ENCODE results near the gene AGXT.

Gene AGXT

DNA sequence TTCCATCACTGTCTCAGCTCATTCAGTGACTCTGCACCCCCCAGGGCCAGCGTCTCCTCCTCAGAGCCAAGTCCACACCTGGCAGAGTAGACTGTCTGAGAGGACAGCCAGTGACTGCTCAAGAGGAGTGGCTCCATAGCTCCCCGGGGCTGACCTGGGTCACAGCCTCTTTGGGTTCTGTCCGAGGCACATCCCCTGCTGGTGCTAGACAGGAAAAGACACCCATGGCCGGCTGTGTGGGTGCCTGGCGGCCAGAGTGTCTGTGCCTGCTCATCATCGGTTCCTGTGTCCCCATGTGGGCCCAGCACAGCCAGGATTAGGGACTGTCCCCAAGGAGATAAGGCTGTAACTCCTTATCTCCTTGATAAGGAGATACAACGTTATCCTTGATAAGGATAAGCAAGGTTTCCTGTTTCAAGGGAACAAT, 34.0 kb downstream of the AGXT start:
- no peak overlapping the region for H3K4me3 ChIP-seq (replicated peaks in 1 of 2; ENCODE audit: low read depth in 2 of 2, low read length in 2 of 2)
- DNase-seq (ENCODE audit: low read depth in 2 of 2): no peak
- TF ChIP-seq, protein P1, sequence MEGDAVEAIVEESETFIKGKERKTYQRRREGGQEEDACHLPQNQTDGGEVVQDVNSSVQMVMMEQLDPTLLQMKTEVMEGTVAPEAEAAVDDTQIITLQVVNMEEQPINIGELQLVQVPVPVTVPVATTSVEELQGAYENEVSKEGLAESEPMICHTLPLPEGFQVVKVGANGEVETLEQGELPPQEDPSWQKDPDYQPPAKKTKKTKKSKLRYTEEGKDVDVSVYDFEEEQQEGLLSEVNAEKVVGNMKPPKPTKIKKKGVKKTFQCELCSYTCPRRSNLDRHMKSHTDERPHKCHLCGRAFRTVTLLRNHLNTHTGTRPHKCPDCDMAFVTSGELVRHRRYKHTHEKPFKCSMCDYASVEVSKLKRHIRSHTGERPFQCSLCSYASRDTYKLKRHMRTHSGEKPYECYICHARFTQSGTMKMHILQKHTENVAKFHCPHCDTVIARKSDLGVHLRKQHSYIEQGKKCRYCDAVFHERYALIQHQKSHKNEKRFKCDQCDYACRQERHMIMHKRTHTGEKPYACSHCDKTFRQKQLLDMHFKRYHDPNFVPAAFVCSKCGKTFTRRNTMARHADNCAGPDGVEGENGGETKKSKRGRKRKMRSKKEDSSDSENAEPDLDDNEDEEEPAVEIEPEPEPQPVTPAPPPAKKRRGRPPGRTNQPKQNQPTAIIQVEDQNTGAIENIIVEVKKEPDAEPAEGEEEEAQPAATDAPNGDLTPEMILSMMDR (IDR thresholded peaks at IDR 0.05; ENCODE audit: low read depth, low read length): no peak

DNA sequence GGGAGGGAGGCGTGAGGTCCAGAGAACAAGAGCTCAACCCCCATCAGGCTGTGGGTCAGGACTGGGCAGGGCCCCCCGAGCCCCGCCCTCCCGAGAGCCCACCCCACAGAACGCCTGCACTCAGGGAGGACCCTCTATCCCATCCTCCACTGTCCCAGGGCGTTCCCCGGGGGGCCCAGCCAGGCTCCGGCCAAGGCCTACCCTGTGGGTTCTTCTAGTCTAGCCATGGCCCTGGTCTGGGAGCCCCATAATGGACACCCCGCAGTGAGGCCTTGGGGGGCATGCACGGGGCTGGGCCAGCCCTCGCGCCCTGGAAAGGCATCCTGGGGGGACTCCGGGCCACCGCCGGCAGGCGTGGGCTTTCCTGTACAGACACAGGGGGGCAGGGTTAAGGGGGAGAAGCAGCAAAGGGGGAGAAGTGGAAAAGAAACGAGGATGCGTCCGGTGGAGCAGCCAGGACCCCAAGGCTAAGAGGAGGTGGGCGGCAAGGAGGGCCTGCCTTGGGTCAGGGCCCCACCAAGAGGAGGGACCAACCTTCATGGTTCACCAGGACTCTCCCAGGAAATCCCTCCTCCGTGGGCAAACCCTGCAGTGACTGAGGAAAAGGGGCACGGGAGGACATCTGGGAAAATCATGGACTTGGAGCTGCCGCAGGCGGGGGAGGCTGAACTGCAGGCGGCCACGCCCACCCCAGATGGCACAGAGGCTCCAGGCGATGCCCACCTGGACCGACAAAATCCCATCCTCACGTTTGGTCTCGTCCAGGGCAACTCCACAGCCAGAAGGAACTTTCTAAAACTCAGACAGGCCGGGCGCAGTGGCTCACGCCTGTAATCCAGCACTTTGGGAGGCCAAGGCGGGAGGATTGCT, 34.8 kb downstream of the AGXT start:
- TF ChIP-seq, protein P1 (IDR thresholded peaks at IDR 0.05; ENCODE audit: low read depth, low read length): no peak
- H3K4me3 ChIP-seq (replicated peaks in 1 of 2; ENCODE audit: low read depth in 2 of 2, low read length in 2 of 2): no peak overlapping the region
- DNase-seq (ENCODE audit: low read depth in 2 of 2): no peak

DNA sequence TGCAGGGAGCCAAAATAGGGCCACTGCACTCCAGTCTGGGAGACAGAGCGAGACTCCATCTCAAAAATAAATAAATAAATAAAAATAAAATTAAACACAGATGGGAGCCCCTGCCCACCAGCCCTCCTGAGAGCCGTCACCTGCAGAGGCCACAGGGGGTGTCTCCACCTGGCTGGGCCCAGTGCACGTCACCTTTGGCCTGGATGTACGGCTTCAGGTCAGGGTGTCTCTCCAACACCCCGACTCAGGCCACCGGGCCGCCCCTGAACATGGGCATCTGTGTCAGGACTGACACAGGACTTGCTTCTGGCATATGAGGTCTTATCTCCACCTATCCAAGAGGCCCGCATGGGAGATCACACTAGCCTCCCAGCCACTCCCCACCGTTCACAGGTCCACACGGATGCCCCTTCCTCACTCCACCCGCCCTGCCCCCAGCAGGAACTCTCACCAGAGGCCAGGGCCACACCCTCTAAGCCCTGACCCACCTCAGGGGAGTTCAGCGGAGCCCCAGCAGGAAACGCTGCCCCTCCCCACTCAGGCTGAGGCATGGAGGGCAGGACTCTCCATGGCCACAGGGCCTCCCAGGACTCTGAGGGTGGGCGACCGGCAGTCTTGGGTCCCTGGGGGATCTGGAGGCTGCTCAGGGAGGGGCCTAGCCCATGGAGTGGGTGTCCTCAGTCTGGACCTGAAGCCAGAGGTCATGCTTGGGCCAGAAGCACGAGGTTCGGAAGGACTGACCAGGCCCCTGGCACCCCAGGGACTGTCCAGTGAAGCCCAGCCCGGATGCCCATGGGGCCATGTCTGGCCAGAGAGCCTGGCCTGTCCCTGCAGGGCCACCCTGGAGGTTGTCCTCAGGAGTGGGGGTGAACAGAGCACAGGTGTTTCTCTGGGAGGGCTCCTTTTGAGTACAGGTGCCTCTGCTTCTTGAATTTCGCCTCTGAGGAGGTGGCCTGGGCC, 35.9 kb downstream of the AGXT start:
- TF ChIP-seq, protein P1 (IDR thresholded peaks at IDR 0.05; ENCODE audit: low read depth, low read length): no peak
- DNase-seq (ENCODE audit: low read depth in 2 of 2): no peak
- H3K4me3 ChIP-seq (replicated peaks in 1 of 2; ENCODE audit: low read depth in 2 of 2, low read length in 2 of 2): no peak overlapping the region

DNA sequence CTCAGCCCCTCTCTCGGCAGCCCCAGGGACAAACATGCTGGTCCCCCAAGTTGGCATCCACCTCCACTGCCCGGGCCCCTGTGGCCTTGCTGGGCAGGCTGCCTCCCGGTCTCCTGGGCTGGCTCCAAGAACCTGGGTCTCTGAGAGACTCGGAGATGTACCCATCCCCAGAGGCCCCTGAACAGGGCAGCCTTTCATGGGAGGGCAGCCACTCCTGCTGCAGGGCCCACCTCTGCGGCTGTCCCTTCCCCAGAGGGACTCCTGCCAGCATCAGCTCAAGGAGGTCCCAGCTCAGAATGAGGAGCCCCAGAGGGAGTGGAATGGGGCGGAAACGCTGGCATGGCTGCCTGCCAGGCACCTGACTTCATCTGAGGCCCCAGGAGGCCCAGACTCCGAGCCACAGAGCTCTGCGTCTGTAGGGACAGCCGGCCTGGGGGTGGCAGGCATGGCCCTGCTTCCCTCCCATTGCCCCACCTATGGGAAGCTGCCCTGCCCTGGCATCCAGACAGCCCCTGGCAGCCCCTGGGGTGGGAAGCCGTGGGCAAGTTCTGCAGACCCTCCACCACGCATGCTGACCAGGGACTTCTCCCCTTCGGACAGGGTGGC, 36.7 kb downstream of the AGXT start:
- DNase-seq (ENCODE audit: low read depth in 2 of 2): no peak
- H3K4me3 ChIP-seq (replicated peaks in 1 of 2; ENCODE audit: low read depth in 2 of 2, low read length in 2 of 2): no peak overlapping the region

DNA sequence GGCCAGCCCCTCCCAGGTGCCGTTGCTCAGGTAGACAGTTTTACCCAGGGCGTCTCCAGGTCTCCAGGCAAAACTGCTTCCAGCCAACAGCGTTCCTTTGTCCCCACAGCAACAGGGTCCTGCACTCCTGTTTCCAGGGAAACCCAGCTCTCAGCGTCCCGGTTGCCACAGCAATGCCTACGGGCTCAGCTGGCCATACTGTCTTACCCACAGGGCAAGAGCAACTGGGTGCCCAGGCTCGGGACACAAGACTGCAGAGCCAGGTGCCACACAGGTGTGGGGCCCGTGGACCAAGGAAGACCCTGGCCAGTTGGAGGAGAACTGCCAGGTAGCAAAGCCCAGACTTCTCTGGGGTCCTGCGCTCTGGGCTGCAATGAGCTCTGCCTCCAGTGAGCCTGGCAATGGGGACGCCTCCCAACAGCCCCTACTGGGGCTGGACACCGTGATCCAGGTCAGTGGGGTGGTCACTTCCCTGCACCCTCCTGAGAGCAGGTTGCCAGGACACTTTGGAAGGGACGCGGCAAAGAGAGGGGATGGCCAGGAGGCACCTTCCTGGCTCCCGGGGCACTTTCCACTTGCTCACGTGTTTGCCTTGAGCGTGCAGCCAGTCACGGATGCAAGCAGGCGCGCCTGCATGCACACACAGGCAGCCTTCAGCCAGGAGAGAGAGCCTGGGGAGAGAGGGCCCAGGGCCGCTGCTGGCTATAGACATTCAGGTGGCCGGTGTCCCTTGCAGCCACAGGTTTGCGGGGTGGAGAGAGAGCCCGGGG, 37.7 kb downstream of the AGXT start, which contains the start of gene CROCC2:
CROCC2 (plus strand) TSS at position 196 of the 770 bp plus-strand sequence; CDS start at position 374, 178 bp downstream.
- no peak within 1 kb of the TSS for H3K4me3 ChIP-seq (replicated peaks in 1 of 2; ENCODE audit: low read depth in 2 of 2, low read length in 2 of 2)
- TF ChIP-seq, protein P1 (IDR thresholded peaks at IDR 0.05; ENCODE audit: low read depth, low read length): no peak
- DNase-seq (ENCODE audit: low read depth in 2 of 2): no peak

More for the DNA sequence above, 36.7 kb downstream of the AGXT start:
- TF ChIP-seq, protein P1 (IDR thresholded peaks at IDR 0.05; ENCODE audit: low read depth, low read length): no peak
